CD4-positive, alpha-beta T cell (primary cell): ENCODE measurements around the gene ADGRE2. TPM values are rescaled to one million over a fixed set of nuclear protein-coding genes. Genes with fewer than 3 reads are reported as not detected.
"Not testable (repeated sequence)": the region's sequence is repeated elsewhere in the genome, so short reads cannot be mapped to it uniquely, and the experiment has no call there.

Source experiments
- ATAC-seq: fragments of 200-7000 bp; cut with Tn5 transposase; one replicate; pipeline ENCODE4 v1.10.0; 2022; ENCODE audit warnings: mild to moderate bottlenecking; ENCODE audit not compliant: poor library complexity
- CTCF ChIA-PET: fragments of 350-600 bp; sonication (Branson Sonifier 250); formaldehyde crosslinking; loops from one replicate; lab custom pipeline; 2021; ENCODE audit warnings: antibody characterized with exemption, inconsistent platforms; lab: Charles Lee
- POLR2A ChIA-PET: fragments of 350-600 bp; sonication (Branson Sonifier 250); formaldehyde crosslinking; loops from one replicate; lab custom pipeline; 2021; ENCODE audit warnings: antibody characterized with exemption, inconsistent platforms; lab: Charles Lee
- DNase-seq, 14 experiments: peaks; one replicate each; pipeline ENCODE4 v3.0.0-alpha.2; 2013 to 2020; ENCODE audit warnings: mixed read lengths in 2 of 14
- H3K27ac ChIP-seq, 2 donors: one replicate each; pipeline versions ENCODE4 v1.5.1 to v1.7.0; 2013; ENCODE audit warnings: low read length in 2 of 2, low read depth in 1 of 2, mild to moderate bottlenecking in 1 of 2
- H3K27me3 ChIP-seq, 2 experiments: 1 replicate in 1 of 2; 2 replicates in 1 of 2; pipeline versions ENCODE4 v1.6.1 to v1.7.0; 2013; ENCODE audit warnings: low read length in 2 of 2, control low read depth in 1 of 2, mild to moderate bottlenecking in 1 of 2, moderate library complexity in 1 of 2; ENCODE audit not compliant: insufficient read depth in 2 of 2, control insufficient read depth in 1 of 2
- H3K36me3 ChIP-seq: one replicate; pipeline ENCODE4 v1.6.1; 2013; ENCODE audit warnings: low read length, control low read depth; ENCODE audit not compliant: insufficient read depth
- H3K4me1 ChIP-seq: one replicate; pipeline ENCODE4 v1.6.1; 2013; ENCODE audit warnings: low read length, control low read depth; ENCODE audit not compliant: insufficient read depth
- H3K4me3 ChIP-seq: one replicate; pipeline ENCODE4 v1.5.1; 2013; ENCODE audit warnings: mild to moderate bottlenecking, low read length, moderate library complexity
- H3K9me3 ChIP-seq, 2 experiments: 1 replicate in 1 of 2; 2 replicates in 1 of 2; pipeline versions ENCODE4 v1.6.1 to v1.7.0; 2013; ENCODE audit warnings: low read length in 2 of 2, mild to moderate bottlenecking in 2 of 2, control low read depth in 1 of 2, moderate library complexity in 1 of 2; ENCODE audit not compliant: control insufficient read depth in 1 of 2, insufficient read depth in 1 of 2
- H3K27ac Mint-ChIP-seq: one replicate; pipeline ENCODE4 v1.8.0; 2020; ENCODE audit warnings: mixed read lengths
- H3K27me3 Mint-ChIP-seq: one replicate; pipeline ENCODE4 v1.8.0; 2021; ENCODE audit warnings: mixed read lengths
- H3K36me3 Mint-ChIP-seq: one replicate; pipeline ENCODE4 v1.8.0; 2021; ENCODE audit warnings: low read depth, mixed read lengths
- H3K4me1 Mint-ChIP-seq: one replicate; pipeline ENCODE4 v1.8.0; 2021; ENCODE audit warnings: low read depth, mixed read lengths
- H3K4me3 Mint-ChIP-seq: one replicate; pipeline ENCODE4 v1.8.0; 2020; ENCODE audit warnings: mild to moderate bottlenecking, mixed read lengths
- H3K9me3 Mint-ChIP-seq: one replicate; pipeline ENCODE4 v1.8.0; 2020; ENCODE audit warnings: mixed read lengths
- CTCF ChIP-seq: fragments of 200-600 bp; IDR thresholded peaks from one replicate; pipeline ENCODE4 v1.8.0; 2022; ENCODE audit warnings: antibody characterized with exemption, mild to moderate bottlenecking
- intact Hi-C, 2 experiments: fragments of 100-400 bp; cut with DNase I in 1 of 2; cut with micrococcal nuclease in 1 of 2; formaldehyde crosslinking; loops; one replicate each; pipeline versions ENCODE4 v1.15.1 to v1.9.0; 2023 to 2025; cut with DNase I, micrococcal nuclease
- polyA plus RNA-seq, 2 donors: library from polyadenylated mRNA; unstranded; fragments of 120-200 nt; gene quantifications; one replicate each; pipeline ENCODE4 v1.2.1, GENCODE V29; 2013
- total RNA-seq, 174 experiments: library from RNA in 2 of 174; stranded (reverse) in 2 of 174; gene quantifications; one replicate each; pipeline ENCODE4 v1.2.3 and lab custom pipeline; 2021 to 2026

The ADGRE2 gene
- total RNA-seq (1 to 10 TPM; 3.0 to 3.8 TPM), total RNA-seq (lab: John Stamatoyannopoulos, UW) (0.32 to 22.3 (median 1.9) reads per million in 172 experiments)
- polyA plus RNA-seq (2013, experiment 1 of 2): 8.4 TPM
- 5.1 TPM for polyA plus RNA-seq (2013, experiment 2 of 2)

- DNase-seq, H3K36me3 ChIP-seq, H3K36me3 Mint-ChIP-seq, H3K27ac ChIP-seq, H3K9me3 ChIP-seq, ATAC-seq, H3K9me3 Mint-ChIP-seq, H3K27ac Mint-ChIP-seq, POLR2A ChIA-PET, intact Hi-C loops, H3K4me3 Mint-ChIP-seq, CTCF ChIA-PET, H3K4me3 ChIP-seq: not testable (repeated sequence)
- H3K27me3 ChIP-seq: peaks cover 25 to 31% of the 10 kb centered on the region in 2 experiments
- Mint-ChIP-seq H3K27me3 (peaks cover 56% of the 10 kb centered on the region), H3K4me1 (peaks cover 12% of the 10 kb centered on the region)
- H3K4me1 ChIP-seq: peaks cover 17% of the 10 kb centered on the region
These were observed at the start of gene ADGRE2 for GRCh38 chr19:14778110-14778845. TSS of gene ADGRE2 (minus strand) at chr19:14778560. CDS start at chr19:14776756, 1,804 bp downstream.

GRCh38 chr19:14826006-14826405 is 47.6 kb upstream of the ADGRE2 start:
- H3K4me1 Mint-ChIP-seq: no peaks in the 10 kb centered on the region
- no peaks in the 10 kb centered on the region for H3K36me3 Mint-ChIP-seq
- DNase-seq (no peak), ATAC-seq (no peak)
- no peak overlapping the region for H3K27ac Mint-ChIP-seq
- intact Hi-C loops: no loop called here
- ChIA-PET CTCF (no interaction called here), POLR2A (no interaction called here)
- Histone ChIP-seq H3K27me3 (peaks cover 7 to 18% of the 10 kb centered on the region in 2 experiments), H3K36me3 (no peaks in the 10 kb centered on the region), H3K9me3 (peaks cover 0 to 3% of the 10 kb centered on the region in 2 experiments), H3K4me1 (no peaks in the 10 kb centered on the region), H3K27ac (no peak overlapping the region), H3K4me3 (no peak overlapping the region)
- no peak for TF ChIP-seq CTCF
- no peaks in the 10 kb centered on the region for H3K9me3 Mint-ChIP-seq
- H3K4me3 Mint-ChIP-seq: no peak overlapping the region
- H3K27me3 Mint-ChIP-seq: peaks cover 63% of the 10 kb centered on the region

- ChIA-PET CTCF (no interaction called here), POLR2A (no interaction called here)
- intact Hi-C loops: no loop called here
- Mint-ChIP-seq H3K4me1 (no peaks in the 10 kb centered on the region), H3K36me3 (no peaks in the 10 kb centered on the region), H3K4me3 (no peak overlapping the region), H3K9me3 (no peaks in the 10 kb centered on the region), H3K27me3 (peaks cover 55% of the 10 kb centered on the region), H3K27ac (no peak overlapping the region)
- no peak overlapping the region for H3K4me3 ChIP-seq
- H3K4me1 ChIP-seq: no peaks in the 10 kb centered on the region
- no peak overlapping the region for H3K27ac ChIP-seq
- ATAC-seq (no peak), DNase-seq (no peak)
- H3K36me3 ChIP-seq: no peaks in the 10 kb centered on the region
- H3K27me3 ChIP-seq: peaks cover 7 to 18% of the 10 kb centered on the region in 2 experiments
- TF ChIP-seq CTCF: no peak
- peaks cover 0 to 3% of the 10 kb centered on the region in 2 experiments for H3K9me3 ChIP-seq
These were observed 43.6 kb upstream of the ADGRE2 start for GRCh38 chr19:14821937-14822336.
